Fibroblast of gingiva (primary cell): ENCODE results near the gene SLC29A1.
"Not testable (repeated sequence)": the region's sequence is repeated elsewhere in the genome, so short reads cannot be mapped to it uniquely, and the experiment has no call there.

Experiments used
- DNase-seq: peaks from one replicate; pipeline ENCODE4 v3.0.0-alpha.2; 2011; ENCODE audit warnings: low read depth

Gene SLC29A1

DNA sequence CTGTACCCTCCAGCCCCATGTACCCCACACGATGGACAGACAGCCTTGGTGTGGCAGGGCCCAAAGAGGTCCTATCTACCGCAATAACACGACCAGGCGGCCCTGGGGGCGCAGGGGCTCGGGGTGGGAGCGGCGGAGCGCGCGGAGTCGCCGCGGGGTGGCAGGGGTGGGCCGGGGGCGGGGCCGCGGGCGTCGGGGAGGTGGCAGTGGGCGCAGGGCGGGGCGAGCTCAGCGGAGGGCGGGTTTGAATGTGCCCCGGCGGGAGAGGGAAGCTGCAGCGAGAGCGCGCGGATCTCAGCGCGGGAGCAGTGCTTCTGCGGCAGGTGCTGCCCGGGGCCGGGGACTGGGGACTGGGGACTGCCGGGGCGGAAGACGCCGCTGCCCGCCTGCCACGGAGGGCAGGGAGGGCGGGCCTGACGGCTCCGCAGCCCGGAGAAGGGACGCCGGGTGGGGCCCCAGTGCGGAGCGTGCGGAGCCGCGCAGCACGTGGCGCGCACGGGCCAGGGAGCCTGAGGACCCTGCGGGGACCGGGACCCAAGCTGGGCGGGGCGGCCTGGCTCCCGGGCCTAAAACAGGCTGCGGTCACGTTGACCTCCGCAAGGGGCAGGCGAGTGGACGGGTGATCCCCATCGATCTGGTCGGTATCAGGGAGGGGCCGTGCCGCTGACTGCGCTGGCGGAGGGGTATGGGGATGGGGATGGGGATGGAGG lies at the start of gene SLC29A1:
Gene SLC29A1, plus strand, starts transcription at position 277 of the 710 bp plus-strand sequence. CDS start 3,719 bp downstream, outside the sequence.
- DNase-seq: peak; percentile 29

DNA sequence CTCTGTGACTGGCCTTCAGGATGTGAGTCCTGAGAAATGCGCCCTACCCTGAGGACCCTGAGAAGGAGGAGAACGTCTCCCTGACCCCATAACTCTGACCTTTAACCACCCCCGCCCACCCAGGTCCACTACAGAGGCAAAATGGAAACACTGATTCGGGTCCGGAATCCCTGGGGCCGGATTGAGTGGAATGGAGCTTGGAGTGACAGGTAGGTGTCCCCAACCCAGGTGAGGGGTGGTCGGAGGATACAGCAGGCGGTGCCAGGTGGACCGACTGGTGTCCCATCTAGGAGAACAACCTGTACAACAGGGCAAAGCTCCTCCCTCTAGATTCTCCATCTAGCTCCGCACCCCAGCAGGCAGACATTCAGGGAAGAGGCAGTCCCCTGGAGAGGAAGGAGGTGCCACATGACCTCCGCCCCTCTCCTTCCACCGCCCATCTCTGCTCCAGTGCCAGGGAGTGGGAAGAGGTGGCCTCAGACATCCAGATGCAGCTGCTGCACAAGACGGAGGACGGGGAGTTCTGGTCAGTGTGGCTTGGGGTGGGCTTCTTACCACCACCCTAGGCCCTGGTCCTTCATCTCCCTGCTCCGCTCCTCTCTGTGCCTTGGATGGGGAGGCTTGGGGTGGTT lies 47.1 kb upstream of the SLC29A1 start:
- DNase-seq: no peak

DNA sequence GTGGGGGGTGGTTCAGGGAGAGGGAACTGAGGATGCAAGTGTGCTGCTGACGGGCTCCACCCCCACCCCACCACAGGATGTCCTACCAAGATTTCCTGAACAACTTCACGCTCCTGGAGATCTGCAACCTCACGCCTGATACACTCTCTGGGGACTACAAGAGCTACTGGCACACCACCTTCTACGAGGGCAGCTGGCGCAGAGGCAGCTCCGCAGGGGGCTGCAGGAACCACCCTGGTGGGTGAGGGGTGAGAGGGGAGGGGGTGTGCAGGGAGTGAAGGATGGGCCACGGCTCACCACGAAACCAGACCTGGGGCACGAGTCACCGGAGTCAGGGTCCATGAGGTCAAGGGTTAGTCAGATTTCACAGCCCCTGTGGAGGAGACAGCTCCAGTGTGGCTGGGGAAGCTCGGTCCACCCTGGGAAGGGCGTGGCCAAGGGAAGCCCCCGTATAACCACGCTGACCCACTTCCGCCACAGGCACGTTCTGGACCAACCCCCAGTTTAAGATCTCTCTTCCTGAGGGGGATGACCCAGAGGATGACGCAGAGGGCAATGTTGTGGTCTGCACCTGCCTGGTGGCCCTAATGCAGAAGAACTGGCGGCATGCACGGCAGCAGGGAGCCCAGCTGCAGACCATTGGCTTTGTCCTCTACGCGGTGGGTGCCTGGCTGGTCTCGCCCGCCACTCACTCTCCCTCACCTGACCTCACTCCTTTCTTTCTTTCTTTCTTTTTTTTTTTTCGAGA lies 46.5 kb upstream of the SLC29A1 start:
- no peak for DNase-seq

DNA sequence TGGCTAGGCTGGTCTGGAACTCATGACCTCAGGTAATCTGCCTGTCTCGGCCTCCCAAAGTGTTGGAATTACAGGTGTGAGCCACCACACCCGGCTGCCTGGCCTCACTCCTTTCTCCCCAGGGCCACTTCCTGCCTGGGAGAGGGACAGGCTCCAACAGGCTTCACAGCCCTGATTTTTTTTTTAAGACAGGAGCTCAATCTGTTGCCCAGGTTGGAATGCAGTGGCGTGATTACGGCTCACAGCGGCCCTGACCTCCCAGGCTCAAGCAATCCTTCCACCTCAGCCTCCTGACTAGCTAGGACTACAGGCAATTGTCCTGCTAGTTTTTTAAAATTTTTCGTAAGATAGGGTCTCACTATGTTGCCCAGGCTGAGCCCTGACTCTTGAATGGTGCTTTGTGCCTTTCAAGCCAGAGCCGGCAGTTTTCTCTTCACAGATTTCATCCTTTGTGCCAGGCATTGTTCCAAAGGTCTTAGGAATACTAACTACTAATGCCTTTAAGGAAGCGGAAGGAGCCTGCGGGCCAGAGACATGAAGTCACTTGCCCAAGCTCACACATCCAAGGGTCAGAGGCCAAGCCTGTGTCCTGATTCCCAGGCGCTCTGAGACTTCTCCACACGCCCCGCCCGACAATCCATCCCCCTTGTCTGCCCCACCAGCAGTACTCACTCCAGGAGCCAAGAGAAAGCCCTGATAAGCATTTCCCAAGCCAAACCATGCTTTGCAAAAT lies 45.5 kb upstream of the SLC29A1 start:
- peak; percentile 63 for DNase-seq

DNA sequence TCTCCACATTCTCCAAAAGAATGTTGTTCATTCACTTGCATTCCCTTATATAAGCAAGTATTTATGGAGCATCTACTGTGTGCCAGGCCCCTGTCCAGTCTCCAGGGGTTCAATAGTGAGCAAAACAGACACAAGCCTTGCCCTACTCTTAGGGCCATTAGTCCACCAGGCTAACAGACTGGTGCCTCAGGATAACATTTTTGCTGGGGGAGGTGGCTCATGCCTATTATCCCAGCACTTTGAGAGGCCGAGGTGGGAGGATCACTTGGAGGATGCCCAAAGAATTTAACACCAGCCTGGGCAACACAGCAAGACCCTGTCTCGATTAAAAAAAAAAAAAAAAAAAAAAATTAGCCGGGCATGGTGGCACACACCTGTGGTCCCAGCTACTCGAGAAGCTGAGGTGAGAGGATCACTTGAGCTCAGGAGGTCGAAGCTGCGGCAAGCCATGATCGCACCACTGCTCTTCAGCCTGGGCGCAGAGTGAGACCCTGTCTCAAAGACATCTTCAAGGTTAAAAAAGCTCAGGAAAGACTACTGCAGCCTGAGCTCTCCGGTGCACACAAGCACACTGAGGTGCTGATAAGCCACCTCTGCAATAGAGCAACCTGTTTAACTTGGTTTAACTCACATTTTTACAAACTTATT lies 44.8 kb upstream of the SLC29A1 start:
- no peak for DNase-seq

DNA sequence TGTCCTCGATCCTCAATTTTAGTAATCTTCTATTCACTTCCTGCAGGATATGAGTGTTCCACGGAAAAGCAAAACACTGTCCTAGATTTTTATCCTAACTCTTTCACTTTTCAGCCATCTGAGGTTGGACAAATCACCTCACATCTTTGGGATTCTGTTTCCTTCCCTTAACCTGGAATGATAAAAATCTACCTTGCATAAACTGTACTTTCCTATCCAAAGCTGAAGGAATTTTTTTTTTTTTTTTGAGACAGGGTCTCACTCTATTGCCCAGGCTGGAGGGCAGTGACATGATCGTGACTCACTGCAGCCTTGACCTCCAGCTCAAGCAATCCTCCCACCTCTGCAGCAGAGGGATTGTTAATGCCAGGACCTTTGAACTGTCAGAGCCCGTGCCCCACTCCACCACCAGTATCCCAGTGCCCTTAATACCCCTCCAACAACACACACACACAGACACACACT lies 44.3 kb upstream of the SLC29A1 start:
- DNase-seq: no peak

DNA sequence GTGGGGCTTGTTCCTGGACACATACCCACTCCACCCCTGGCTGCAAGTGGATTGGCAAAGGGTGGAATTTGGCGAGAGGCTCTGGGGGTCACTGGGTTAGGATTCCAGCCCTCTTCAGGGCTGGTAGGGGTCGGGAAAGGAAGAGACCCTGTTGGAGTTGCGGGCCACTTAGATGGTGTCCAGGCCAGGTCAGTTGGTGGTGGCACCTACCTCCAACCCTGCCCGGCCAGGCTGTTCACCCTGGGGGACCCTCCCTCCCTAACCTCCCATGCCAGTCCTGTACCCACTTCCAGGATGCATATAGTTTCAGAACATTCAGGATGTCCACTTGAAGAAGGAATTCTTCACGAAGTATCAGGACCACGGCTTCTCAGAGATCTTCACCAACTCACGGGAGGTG lies 43.7 kb upstream of the SLC29A1 start:
- no peak for DNase-seq

DNA sequence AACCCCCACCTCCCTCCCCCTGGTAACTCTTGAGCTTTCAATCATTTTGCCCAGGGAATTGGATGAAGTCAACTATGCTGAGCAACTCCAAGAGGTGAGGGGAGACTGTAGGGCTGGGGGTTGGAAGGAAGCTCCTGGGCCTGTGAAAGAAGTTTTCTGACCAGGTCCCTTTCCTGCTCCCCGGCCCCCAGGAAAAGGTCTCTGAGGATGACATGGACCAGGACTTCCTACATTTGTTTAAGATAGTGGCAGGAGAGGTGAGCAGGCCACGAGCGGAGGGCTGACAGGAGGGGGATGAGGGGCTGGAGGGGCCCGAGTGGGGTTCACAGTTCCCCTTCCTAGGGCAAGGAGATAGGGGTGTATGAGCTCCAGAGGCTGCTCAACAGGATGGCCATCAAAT lies 43.0 kb upstream of the SLC29A1 start:
- DNase-seq: no peak

DNA sequence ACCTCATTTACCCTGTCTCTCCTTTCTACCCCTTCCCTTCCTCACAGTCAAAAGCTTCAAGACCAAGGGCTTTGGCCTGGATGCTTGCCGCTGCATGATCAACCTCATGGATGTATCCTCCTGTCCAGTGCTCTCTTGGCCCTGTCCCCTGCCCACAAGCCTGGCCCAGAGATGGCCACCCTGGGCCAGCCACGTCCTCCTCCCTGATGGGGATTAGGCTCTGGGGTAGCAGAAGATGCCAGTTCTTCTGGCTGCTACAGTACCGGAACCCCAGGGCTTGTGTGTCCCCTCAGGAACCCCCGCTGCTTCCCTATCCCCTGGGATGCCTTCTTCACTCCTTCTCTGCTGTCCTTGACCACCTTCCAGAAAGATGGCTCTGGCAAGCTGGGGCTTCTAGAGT lies 42.5 kb upstream of the SLC29A1 start:
- no peak for DNase-seq

DNA sequence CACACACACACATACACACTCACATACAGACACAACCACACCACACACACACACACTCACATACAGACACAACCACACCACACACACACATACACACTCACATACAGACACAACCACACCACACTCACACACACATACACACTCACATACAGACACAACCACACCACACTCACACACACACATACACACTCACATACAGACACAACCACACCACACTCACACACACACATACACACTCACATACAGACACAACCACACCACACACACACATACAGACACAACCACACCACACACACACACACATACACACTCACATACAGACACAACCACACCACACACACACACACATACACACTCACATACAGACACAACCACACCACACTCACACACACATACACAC lies 41.6 kb upstream of the SLC29A1 start:
- DNase-seq: not testable (repeated sequence)

DNA sequence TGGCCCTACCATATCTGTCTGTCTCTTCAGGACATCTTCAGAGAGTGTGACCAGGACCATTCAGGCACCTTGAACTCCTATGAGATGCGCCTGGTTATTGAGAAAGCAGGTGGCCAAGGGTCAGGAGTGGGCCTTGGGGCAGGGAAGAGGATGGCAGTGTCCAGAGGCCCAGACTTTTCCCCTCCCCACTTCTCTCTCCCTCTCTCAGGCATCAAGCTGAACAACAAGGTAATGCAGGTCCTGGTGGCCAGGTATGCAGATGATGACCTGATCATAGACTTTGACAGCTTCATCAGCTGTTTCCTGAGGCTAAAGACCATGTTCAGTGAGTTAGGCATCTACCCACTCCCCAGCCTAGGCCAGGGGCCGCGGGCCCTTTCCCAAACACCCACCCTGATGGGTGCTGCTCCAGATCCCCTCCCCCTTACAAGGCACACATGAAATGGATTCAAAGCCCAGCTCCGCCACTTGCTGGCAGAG lies 40.4 kb upstream of the SLC29A1 start:
- DNase-seq: no peak

DNA sequence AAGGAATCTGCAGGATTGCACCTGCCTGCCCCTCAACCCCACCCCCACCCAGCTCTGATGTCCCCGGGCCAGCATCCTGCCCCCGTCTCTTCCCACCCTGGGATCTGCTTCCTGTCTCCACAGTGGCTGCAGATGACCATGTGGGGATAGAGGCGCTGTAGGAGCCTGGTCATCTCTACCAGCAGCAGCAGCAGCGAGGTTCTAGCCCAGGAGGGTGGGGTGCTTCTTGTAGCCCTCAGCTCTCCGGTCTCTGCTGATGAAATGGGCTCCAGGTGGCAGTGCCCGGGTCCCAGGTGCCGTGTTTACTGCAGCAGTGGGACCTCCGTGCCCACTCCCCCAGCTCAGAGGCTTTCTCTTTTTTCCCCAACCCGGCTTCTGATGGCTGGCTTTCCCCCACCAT lies 39.6 kb upstream of the SLC29A1 start:
- no peak for DNase-seq

DNA sequence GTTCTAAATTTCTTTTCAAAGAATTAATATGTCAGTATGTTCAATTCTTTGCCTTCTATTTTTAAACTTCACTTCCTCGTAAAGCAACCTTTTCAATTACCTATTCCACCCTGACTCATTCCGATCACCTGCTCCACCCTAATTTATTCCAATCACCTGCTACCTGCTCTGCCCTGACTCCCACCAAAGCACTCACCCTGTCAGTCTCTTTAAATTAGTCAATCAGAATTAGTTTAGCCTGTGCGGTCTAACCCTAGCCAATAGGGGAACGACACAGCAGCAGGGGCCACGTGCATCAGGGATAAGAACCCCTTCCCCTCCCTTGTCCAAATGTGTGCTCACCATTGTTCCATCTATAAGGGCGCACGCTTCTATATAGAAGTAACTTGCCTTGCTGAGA lies 38.0 kb upstream of the SLC29A1 start:
- DNase-seq: not testable (repeated sequence)

DNA sequence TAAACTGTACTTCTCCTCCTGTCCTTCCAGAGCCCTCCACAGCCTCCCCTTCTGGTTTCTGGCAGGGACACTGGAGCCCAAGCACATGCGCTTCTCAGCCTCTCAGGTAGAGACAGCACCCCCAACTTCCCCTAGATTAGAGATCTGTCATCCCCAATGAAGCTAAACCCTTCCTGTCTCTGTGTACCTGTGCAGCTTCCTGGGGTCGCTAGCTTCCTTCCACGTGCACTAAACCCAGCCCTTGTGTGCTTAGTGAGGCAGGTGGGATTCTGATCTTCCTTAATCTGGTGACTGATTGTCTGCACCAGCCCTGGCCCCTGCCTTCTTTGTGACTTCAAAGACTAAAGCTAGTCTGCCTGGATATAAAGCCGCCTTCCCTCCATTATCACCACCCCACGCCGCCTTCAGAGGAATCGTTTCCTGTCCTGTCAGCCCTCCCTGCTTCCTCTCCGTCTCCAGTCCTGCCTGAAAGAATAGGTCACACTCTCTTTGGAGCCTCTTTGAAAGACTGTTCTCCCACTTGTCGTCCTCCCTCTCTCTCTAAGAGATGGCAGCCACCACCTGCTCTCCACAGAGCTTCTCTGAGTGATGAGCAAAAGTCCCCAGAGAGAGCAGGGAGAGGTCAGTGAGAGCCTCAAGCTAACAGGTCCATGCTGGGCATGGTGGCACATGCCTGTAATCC lies 37.3 kb upstream of the SLC29A1 start:
- DNase-seq: no peak

DNA sequence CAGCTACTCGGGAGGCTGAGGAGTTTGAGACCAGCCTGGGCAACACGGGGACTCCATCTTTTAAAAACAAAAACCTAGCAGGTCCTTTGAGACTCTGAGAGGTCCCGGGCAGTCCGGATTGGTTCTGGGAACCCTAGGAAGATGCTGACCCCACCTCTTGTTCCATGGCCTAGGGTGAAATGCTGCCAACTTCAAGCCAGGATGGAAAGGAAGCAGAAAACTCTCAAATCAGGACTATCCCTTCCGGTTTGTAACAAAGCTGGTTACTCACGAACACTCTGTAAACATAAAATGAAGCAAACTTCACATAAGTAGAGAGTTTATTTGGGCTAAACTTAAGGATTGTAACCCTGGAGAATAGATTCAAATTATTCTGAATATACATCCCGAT lies 36.8 kb upstream of the SLC29A1 start:
- DNase-seq: no peak

DNA sequence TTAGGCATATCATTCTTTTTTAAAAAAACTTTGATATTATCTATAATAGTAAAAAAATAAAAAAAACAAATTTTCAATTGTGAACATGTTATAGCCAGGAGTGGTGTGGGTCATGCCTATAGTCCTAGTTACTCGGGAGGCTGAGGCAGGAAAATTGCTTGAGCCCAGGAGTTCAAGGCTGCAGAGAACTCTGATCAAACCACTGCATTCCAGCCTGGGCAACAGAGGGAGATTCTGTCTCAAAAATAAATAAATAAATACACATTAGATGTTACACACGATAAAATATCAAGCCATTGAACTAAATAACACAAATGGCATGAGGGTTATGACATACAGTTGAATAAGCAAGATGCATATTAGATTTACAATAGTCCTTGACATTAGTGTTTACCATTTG lies 34.6 kb upstream of the SLC29A1 start:
- DNase-seq: no peak

DNA sequence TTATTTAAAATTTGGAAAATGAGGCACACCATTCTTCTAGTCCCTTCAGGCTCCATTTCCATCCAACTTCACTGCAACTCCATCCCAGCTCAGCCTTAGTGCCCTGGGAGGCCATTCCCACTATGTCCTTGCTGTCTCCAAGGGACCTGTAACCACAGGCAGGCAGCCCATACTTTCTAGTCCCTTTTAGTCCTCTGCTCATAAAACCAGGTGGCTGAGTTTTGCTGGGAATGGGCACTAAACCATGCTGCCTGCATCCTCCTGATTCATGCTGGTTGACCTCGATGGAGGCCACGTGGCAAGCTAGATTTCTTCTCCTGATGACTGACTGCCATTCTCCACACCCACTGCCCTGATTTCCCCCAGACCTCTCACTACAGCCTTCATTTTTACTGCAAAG lies 34.1 kb upstream of the SLC29A1 start:
- DNase-seq: no peak

DNA sequence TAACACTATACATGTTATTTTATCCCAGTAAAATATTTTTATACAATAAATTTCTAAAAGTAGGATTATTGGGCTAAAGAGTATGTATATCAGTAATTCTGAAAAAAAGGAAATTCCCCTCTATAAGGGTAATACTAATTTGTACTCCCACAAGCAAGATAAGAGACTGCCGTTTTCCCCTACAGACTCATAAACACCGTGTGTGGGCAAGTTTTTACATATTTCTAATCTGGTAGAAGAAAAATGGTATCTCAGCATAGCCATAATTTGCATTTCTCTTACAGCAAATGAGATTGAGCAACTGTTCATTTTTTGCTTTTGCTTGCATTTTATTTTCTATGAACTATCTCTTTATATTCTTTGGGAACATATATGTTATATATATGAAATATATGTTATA lies 32.7 kb upstream of the SLC29A1 start:
- DNase-seq: no peak

DNA sequence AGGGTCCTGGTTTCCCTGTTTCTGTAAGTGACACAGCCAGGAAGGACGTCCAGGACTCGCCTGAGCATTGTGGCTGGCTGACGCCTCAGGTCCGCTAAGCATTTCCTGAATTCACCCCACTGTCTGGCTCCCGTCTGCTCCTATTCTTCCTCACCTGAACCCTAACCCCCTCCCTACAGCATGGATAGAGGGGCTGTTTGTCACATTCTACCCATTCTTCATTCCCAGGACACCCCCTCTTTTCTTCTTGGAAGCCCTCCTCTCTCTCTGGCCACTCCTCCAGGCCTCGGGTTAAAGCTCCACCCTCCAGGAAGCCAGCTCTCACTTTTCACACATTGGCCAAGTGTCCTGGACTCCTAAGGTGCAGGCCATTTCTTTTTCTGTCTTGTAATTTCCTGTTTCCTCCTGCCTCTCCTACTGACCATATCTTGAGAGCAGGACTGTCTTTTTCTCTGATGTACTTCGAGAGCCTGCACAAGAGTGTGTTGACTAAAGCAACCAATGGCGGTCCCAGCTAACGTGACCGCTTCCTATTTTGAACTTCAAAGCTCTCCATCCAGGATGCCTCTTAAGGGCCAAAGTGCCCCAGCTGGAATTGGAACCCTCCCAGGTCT lies 30.9 kb upstream of the SLC29A1 start:
- DNase-seq: no peak

DNA sequence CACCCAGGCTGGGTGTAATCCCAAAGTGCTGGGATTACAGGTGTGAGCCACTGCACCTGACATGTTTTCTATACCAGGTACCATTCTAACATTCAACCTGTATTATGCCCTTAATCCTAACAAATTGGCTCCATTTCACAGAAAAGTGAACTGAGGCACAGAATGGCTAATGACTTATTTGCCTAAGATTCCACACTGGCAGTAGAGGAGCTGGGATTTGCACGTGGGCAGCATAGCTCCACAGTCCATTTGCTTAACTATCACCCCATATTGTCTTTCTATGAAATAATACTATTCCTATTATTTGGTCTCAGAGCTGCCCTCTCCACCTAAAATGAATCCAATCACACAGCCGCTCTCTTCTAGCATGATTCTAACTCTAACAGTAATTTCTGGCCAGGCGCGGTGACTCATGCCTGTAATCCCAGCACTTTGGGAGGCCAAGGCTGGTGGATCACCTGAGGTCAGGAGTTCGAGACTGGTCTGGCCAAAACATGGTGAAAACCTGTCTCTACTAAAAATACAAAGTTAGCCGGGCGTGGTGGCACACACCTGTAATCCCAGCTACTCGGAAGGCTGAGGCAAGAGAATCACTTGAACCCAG lies 30.0 kb upstream of the SLC29A1 start:
- no peak for DNase-seq
